Measurements from ENCODE around the gene TMEM250. TPM values are rescaled to one million over a fixed set of nuclear protein-coding genes. Genes with fewer than 3 reads are reported as not detected.

TMEM250 gene
- total RNA-seq, 2 donors from 2014 or later, result 20.3 to 29.3 TPM

DNA sequence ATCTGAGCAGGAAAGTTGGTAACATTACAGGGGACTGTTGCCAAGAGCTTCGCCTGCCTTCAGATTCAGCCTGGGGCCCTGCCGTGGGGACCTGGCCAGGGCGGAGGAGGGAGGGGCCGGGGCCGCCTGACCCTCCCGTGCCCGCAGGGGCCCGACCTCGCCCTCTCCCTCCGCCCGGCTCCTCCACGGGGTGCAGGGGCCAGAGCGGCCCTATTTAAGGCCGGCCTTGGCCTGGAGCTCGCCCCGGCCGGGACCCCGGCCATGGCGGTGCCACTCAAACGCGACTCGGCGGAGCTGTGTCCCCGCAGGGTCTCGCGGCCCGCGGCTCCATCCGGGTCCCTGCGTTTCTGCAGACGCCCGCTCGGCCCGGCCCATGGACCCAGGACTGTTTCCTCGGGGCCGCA is 757 bp downstream of the TMEM250 start:
- Histone ChIP-seq H3K27me3 (no peaks in the 10 kb centered on the region), H3K4me1 (peaks cover 0 to 34% of the 10 kb centered on the region in 2 donors), H3K4me3 (peak overlapping the region; percentile 87 to 92)

DNA sequence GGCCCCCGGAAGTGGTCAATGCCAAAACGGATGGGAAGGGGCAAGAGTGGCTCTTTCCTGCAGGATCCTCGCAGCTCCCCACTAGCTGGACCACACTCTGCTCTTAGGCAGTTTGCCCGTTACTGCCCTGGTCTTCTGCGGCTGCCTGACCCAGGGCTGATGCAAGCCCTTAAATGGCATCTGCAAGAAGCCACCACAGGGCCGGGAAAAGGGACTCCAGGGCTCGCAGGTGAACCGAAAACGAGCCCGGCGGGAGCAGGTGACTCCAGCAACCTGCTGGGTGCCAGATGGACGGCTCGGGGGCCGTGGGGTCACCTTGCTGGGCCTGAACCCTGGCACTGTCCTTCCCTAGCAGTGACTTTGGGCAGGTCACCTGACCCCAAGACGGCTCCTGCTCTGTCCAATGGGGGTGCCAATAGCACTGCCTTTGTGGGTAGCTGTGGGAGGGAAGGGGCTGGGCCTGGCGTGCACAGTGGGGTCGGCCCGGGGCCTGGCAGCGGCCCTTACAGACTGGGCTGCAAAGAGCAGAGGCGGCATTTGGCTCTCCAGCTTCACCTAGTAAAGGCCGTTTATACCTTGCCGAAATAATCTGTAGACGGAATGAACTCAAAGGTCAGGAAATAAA is 1.3 kb downstream of the TMEM250 start:
- no peaks in the 10 kb centered on the region for H3K27me3 ChIP-seq
- H3K4me3 ChIP-seq, result peak overlapping the region; percentile 87 to 92
- DNase-seq (ENCODE audit: low spot score), result no peak
- peak overlapping the region; percentile 98 for H3K27ac ChIP-seq
- H3K36me3 ChIP-seq, result peaks cover 16% of the 10 kb centered on the region
- H3K9me3 ChIP-seq, result no peaks in the 10 kb centered on the region
- TF ChIP-seq, protein P1, sequence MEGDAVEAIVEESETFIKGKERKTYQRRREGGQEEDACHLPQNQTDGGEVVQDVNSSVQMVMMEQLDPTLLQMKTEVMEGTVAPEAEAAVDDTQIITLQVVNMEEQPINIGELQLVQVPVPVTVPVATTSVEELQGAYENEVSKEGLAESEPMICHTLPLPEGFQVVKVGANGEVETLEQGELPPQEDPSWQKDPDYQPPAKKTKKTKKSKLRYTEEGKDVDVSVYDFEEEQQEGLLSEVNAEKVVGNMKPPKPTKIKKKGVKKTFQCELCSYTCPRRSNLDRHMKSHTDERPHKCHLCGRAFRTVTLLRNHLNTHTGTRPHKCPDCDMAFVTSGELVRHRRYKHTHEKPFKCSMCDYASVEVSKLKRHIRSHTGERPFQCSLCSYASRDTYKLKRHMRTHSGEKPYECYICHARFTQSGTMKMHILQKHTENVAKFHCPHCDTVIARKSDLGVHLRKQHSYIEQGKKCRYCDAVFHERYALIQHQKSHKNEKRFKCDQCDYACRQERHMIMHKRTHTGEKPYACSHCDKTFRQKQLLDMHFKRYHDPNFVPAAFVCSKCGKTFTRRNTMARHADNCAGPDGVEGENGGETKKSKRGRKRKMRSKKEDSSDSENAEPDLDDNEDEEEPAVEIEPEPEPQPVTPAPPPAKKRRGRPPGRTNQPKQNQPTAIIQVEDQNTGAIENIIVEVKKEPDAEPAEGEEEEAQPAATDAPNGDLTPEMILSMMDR (IDR thresholded peaks at IDR 0.05), result no peak
- H3K4me1 ChIP-seq, result peaks cover 0 to 29% of the 10 kb centered on the region in 2 donors

More for the DNA sequence above, 757 bp downstream of the TMEM250 start:
- Histone ChIP-seq H3K9me3 (no peaks in the 10 kb centered on the region), H3K36me3 (peaks cover 16% of the 10 kb centered on the region), H3K27ac (peak overlapping the region; percentile 98)
- TF ChIP-seq, protein P1 (IDR thresholded peaks at IDR 0.05), result no peak
- no peak for DNase-seq (ENCODE audit: low spot score)

GRCh38 chr9:136116360-136117098 is 2.1 kb downstream of the TMEM250 start:
- TF ChIP-seq, protein P1 (IDR thresholded peaks at IDR 0.05), result no peak
- Histone ChIP-seq H3K27ac (no peak overlapping the region), H3K4me3 (no peak overlapping the region), H3K9me3 (no peaks in the 10 kb centered on the region), H3K27me3 (no peaks in the 10 kb centered on the region), H3K4me1 (peaks cover 0 to 26% of the 10 kb centered on the region in 2 donors), H3K36me3 (peaks cover 16% of the 10 kb centered on the region)
- DNase-seq (ENCODE audit: low spot score), result no peak

GRCh38 chr9:136115641-136116359 is 2.9 kb downstream of the TMEM250 start:
- no peaks in the 10 kb centered on the region for H3K9me3 ChIP-seq
- TF ChIP-seq, protein P1 (IDR thresholded peaks at IDR 0.05), result no peak
- H3K36me3 ChIP-seq, result peaks cover 16% of the 10 kb centered on the region
- no peak overlapping the region for H3K27ac ChIP-seq
- H3K27me3 ChIP-seq, result no peaks in the 10 kb centered on the region
- no peak for DNase-seq (ENCODE audit: low spot score)
- no peak overlapping the region for H3K4me3 ChIP-seq
- peaks cover 0 to 31% of the 10 kb centered on the region in 2 donors for H3K4me1 ChIP-seq

DNA sequence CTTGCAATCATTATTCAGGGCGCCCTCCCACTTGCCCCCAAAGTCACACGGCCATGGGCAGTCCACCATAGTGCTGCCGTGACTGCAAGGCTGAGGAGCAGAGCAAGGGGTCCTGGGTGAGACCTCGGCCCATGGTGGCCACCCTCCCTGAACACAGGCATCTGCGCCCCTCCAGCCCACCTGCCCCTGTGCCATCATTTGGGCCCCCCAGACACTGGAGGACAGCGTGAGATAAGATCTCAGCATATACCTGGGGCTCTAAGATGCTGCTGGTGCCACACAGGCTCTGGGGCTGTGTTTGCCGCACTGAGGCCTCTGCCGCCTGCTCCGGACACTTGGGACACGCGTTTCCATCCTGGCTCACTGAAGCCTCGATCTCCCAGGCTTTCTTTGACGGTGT is 3.5 kb downstream of the TMEM250 start:
- H3K27me3 ChIP-seq, result no peaks in the 10 kb centered on the region
- H3K4me1 ChIP-seq, result peaks cover 0 to 36% of the 10 kb centered on the region in 2 donors
- H3K9me3 ChIP-seq, result no peaks in the 10 kb centered on the region
- peaks cover 16% of the 10 kb centered on the region for H3K36me3 ChIP-seq
- H3K27ac ChIP-seq, result no peak overlapping the region
- no peak for DNase-seq (ENCODE audit: low spot score)
- no peak overlapping the region for H3K4me3 ChIP-seq
- TF ChIP-seq, protein P1 (IDR thresholded peaks at IDR 0.05), result no peak
